Duodenal mucosa (tissue), 2 donors: Measurements from ENCODE around the gene TBX20.

Experiments
- H3K27ac ChIP-seq: one replicate; pipeline ENCODE4 v1.7.0; 2013; ENCODE audit warnings: low read depth, low read length
- H3K27me3 ChIP-seq, 2 donors: one replicate each; pipeline ENCODE4 v1.7.0; 2013; ENCODE audit warnings: low read length in 2 of 2, control low read depth in 1 of 2; ENCODE audit not compliant: insufficient read depth in 2 of 2, control insufficient read depth in 1 of 2
- H3K36me3 ChIP-seq, 2 donors: one replicate each; pipeline ENCODE4 v1.7.0; 2013; ENCODE audit warnings: low read length in 2 of 2, control low read depth in 1 of 2; ENCODE audit not compliant: insufficient read depth in 2 of 2, control insufficient read depth in 1 of 2
- H3K4me1 ChIP-seq, 2 donors: one replicate each; pipeline ENCODE4 v1.7.0; 2013; ENCODE audit warnings: low read length in 2 of 2, control low read depth in 1 of 2; ENCODE audit not compliant: insufficient read depth in 2 of 2, control insufficient read depth in 1 of 2
- H3K4me3 ChIP-seq, 2 donors: one replicate each; pipeline ENCODE4 v1.7.0; 2013; ENCODE audit warnings: low read length in 2 of 2, low read depth in 1 of 2
- H3K9ac ChIP-seq, 2 donors: one replicate each; pipeline ENCODE4 v1.7.0; 2013; ENCODE audit warnings: low read length in 2 of 2, low read depth in 1 of 2
- H3K9me3 ChIP-seq, 2 donors: one replicate each; pipeline ENCODE4 v1.7.0; 2013; ENCODE audit warnings: low read length in 2 of 2, control low read depth in 1 of 2; ENCODE audit not compliant: control insufficient read depth in 1 of 2

The TBX20 gene

DNA sequence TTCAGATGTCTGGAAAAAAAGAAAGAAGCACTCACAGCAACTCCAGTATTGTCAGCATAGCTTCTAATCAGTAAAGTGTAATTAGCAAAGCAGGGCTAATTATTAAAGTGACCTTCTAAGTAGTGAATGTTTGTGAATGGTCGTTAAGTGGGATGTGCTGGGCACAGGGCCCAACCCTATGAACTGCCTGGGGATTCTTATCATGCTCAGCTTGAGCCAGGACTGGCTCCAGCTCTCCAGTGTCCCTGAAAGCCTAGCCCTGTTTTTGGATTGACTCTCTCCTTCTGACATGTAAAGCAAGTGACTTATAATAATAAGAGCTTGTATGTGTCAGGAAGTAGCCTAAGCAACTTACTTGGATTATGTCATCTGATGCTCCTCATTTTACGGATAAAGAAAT lies 9.5 kb upstream of the TBX20 start:
- H3K27me3 ChIP-seq: peaks cover 33 to 55% of the 10 kb centered on the region in 2 donors
- no peak overlapping the region for H3K27ac ChIP-seq
- H3K9ac ChIP-seq: no peak overlapping the region
- H3K4me3 ChIP-seq: no peak overlapping the region
- H3K4me1 ChIP-seq: no peaks in the 10 kb centered on the region
- H3K9me3 ChIP-seq: no peaks in the 10 kb centered on the region
- H3K36me3 ChIP-seq: no peaks in the 10 kb centered on the region

GRCh38 chr7:35261476-35262285 lies 7.8 kb upstream of the TBX20 start:
- Histone ChIP-seq H3K27ac (no peak overlapping the region), H3K9ac (no peak overlapping the region), H3K9me3 (no peaks in the 10 kb centered on the region), H3K27me3 (peaks cover 48 to 72% of the 10 kb centered on the region in 2 donors), H3K36me3 (no peaks in the 10 kb centered on the region), H3K4me3 (no peak overlapping the region), H3K4me1 (no peaks in the 10 kb centered on the region)

DNA sequence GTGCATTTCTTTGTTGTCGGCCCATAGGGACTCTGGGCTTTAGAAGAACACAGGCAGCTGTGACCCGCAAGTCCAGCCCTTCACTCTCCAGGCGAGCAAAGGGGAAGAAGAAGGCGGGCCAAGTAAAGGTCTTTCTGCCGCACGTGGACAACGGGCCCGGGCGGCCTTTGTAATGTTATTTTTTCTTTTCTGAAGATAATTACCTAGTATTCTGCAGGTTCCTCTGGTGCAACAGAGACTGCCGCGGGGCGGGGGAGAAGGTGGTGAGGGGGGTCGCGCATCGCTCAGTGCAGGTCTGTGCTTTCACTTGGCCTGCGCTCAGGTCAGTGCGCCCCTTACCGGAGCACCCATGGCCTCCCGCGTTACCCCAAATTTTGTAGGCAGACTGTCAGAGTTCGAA lies 7.1 kb upstream of the TBX20 start:
- Histone ChIP-seq H3K9ac (no peak overlapping the region), H3K36me3 (no peaks in the 10 kb centered on the region), H3K27ac (no peak overlapping the region), H3K4me3 (no peak overlapping the region), H3K27me3 (peaks cover 54 to 79% of the 10 kb centered on the region in 2 donors), H3K4me1 (no peaks in the 10 kb centered on the region), H3K9me3 (no peaks in the 10 kb centered on the region)

DNA sequence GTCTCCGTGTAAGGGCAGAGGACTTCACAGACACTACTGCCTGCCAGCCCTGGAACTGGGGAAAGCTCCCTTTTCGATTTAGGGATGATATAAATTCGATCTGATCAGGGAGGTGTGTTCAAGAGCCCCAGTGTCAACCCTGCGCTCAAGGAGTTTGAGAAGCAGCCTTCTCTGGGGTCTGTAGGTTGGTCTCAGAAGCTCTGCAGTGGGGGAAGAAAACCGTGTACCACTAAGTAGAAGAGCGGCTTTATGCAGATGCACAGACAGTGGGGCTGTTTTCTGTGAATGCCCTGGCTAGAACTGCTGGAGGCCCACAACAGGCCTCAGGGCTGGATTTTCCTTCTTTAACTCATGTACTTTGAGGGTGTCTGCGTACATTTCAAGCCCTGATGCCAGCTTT lies 6.3 kb upstream of the TBX20 start:
- Histone ChIP-seq H3K36me3 (no peaks in the 10 kb centered on the region), H3K27ac (no peak overlapping the region), H3K27me3 (peaks cover 61 to 87% of the 10 kb centered on the region in 2 donors), H3K4me1 (no peaks in the 10 kb centered on the region), H3K9ac (no peak overlapping the region), H3K4me3 (no peak overlapping the region), H3K9me3 (no peaks in the 10 kb centered on the region)

GRCh38 chr7:35259523-35259908 lies 5.6 kb upstream of the TBX20 start:
- Histone ChIP-seq H3K9ac (no peak overlapping the region), H3K4me3 (no peak overlapping the region), H3K27me3 (peaks cover 66 to 89% of the 10 kb centered on the region in 2 donors), H3K36me3 (no peaks in the 10 kb centered on the region), H3K9me3 (no peaks in the 10 kb centered on the region), H3K4me1 (no peaks in the 10 kb centered on the region), H3K27ac (no peak overlapping the region)

GRCh38 chr7:35258868-35259522 lies 5.1 kb upstream of the TBX20 start:
- peaks cover 71 to 93% of the 10 kb centered on the region in 2 donors for H3K27me3 ChIP-seq
- no peaks in the 10 kb centered on the region for H3K4me1 ChIP-seq
- no peak overlapping the region for H3K27ac ChIP-seq
- no peaks in the 10 kb centered on the region for H3K36me3 ChIP-seq
- no peaks in the 10 kb centered on the region for H3K9me3 ChIP-seq
- H3K9ac ChIP-seq: no peak overlapping the region
- no peak overlapping the region for H3K4me3 ChIP-seq

GRCh38 chr7:35258125-35258867 lies 4.4 kb upstream of the TBX20 start:
- Histone ChIP-seq H3K4me1 (peaks cover 0 to 6% of the 10 kb centered on the region in 2 donors), H3K36me3 (no peaks in the 10 kb centered on the region), H3K27ac (no peak overlapping the region), H3K4me3 (no peak overlapping the region), H3K9me3 (no peaks in the 10 kb centered on the region), H3K27me3 (peaks cover 77 to 97% of the 10 kb centered on the region in 2 donors), H3K9ac (no peak overlapping the region)

GRCh38 chr7:35257251-35258124 lies 3.6 kb upstream of the TBX20 start:
- H3K4me3 ChIP-seq: no peak overlapping the region
- H3K4me1 ChIP-seq: peaks cover 0 to 7% of the 10 kb centered on the region in 2 donors
- no peaks in the 10 kb centered on the region for H3K36me3 ChIP-seq
- no peak overlapping the region for H3K9ac ChIP-seq
- no peak overlapping the region for H3K27ac ChIP-seq
- H3K9me3 ChIP-seq: no peaks in the 10 kb centered on the region
- peaks cover 85 to 97% of the 10 kb centered on the region in 2 donors for H3K27me3 ChIP-seq

DNA sequence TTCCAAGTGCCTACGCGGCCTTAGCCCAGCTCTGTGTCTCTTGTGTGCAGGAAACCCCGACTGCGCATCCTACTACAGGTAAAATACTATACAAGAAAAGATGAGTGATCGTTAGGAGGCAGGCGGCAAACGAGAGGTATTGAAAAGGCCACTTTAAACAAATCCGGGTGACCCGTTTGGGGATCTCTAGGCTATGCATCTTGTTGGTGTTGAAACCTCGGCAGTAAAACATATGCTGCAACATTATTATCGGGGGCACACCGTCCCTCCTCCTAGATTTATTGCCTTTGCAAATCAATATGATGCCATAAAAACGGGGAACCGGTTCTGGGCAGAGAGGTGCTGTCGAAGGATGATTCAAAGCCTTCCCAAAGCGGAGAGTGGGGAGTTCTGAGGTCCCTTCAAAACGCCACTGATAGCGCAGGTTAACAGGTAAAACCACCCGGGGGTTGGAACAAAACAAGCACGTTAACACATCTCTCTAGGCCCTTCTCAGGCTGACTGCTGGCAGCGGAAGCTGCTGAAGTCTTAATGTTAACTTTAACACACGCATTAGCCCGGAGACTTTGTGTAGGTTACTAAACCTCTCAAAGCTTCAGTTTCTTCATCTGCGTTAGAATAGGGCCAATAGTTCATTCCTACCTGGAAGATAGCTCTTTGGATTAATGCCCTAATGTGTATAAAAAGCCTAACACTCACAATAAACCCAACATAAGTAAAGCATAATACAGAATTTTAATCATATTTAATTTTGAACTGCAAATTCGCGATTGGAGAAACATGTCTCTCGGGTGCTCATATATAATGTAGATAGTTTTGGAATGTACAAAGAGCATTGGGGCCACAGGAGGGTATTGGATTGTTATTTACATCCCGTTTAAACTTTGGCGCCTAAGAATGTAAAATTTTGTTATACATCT lies 2.6 kb upstream of the TBX20 start:
- peaks cover 85 to 97% of the 10 kb centered on the region in 2 donors for H3K27me3 ChIP-seq
- no peaks in the 10 kb centered on the region for H3K9me3 ChIP-seq
- H3K4me1 ChIP-seq: peaks cover 0 to 7% of the 10 kb centered on the region in 2 donors
- no peak overlapping the region for H3K27ac ChIP-seq
- H3K9ac ChIP-seq: no peak overlapping the region
- no peaks in the 10 kb centered on the region for H3K36me3 ChIP-seq
- H3K4me3 ChIP-seq: no peak overlapping the region
